Fibroblast of lung (primary cell): ENCODE data around the gene LRIF1. TPM values are rescaled to one million over a fixed set of nuclear protein-coding genes. Genes with fewer than 3 reads are reported as not detected.

Experiments used
- DNase-seq, 2 donors: peaks; one replicate each; pipeline versions ENCODE4 v3.0.0 to v3.0.0-alpha.2; 2010; ENCODE audit warnings: low read depth in 2 of 2
- H2AFZ ChIP-seq: 2 replicates; pipeline ENCODE4 v1.5.1; 2012; ENCODE audit warnings: low read length, control low read depth, inconsistent platforms
- H3K27ac ChIP-seq: 2 replicates; pipeline ENCODE4 v1.5.1; 2011; ENCODE audit warnings: low read length, control low read depth; ENCODE audit not compliant: insufficient read depth
- H3K27me3 ChIP-seq: 2 replicates; pipeline ENCODE4 v1.5.1; 2011; ENCODE audit warnings: mild to moderate bottlenecking, low read length; ENCODE audit not compliant: control insufficient read depth, insufficient read depth
- H3K36me3 ChIP-seq: 2 replicates; pipeline ENCODE4 v1.5.1; 2011; ENCODE audit warnings: low read length; ENCODE audit not compliant: control insufficient read depth, insufficient read depth
- H3K4me1 ChIP-seq: 2 replicates; pipeline ENCODE4 v1.5.1; 2011; ENCODE audit warnings: low read length; ENCODE audit not compliant: control insufficient read depth, insufficient read depth; ENCODE audit errors: extremely low read depth
- H3K4me2 ChIP-seq: 2 replicates; pipeline ENCODE4 v1.5.1; 2011; ENCODE audit warnings: low read length, control low read depth; ENCODE audit not compliant: insufficient read depth; ENCODE audit errors: extremely low read depth
- H3K4me3 ChIP-seq, 4 experiments: fragments of 200-600 bp in 1 of 4; sonication (generic) in 1 of 4; replicated peaks in 1 of 4; 2 replicates each; pipeline ENCODE4 v1.5.1; 2011 to 2016; ENCODE audit warnings: low read length in 4 of 4, low read depth in 3 of 4, mild to moderate bottlenecking in 3 of 4, control low read depth in 2 of 4, inconsistent platforms in 1 of 4, mixed read lengths in 1 of 4; ENCODE audit not compliant: insufficient read depth in 1 of 4; ENCODE audit errors: control extremely low read depth in 1 of 4
- H3K79me2 ChIP-seq: 2 replicates; pipeline ENCODE4 v1.5.1; 2012; ENCODE audit warnings: mild to moderate bottlenecking, low read length, inconsistent platforms; ENCODE audit not compliant: control insufficient read depth, insufficient read depth
- H3K9ac ChIP-seq: 2 replicates; pipeline ENCODE4 v1.5.1; 2011; ENCODE audit warnings: mild to moderate bottlenecking, low read length, control low read depth; ENCODE audit not compliant: insufficient read depth
- H3K9me3 ChIP-seq: 2 replicates; pipeline ENCODE4 v1.5.1; 2012; ENCODE audit warnings: low read depth, low read length; ENCODE audit not compliant: control insufficient read depth, insufficient read depth
- H4K20me1 ChIP-seq: 2 replicates; pipeline ENCODE4 v1.5.1; 2011; ENCODE audit warnings: low read length; ENCODE audit not compliant: control insufficient read depth, insufficient read depth; ENCODE audit errors: extremely low read depth
- CTCF ChIP-seq, 2 donors: IDR thresholded peaks in 1 of 2; conservative IDR thresholded peaks in 1 of 2; 1 replicate in 1 of 2; 2 replicates in 1 of 2; pipeline ENCODE4 v1.5.1; 2011 to 2012; ENCODE audit warnings: low read length in 2 of 2, control low read depth in 1 of 2, inconsistent platforms in 1 of 2, low read depth in 1 of 2, mild to moderate bottlenecking in 1 of 2
- EZH2 ChIP-seq: IDR thresholded peaks from 2 replicates; pipeline ENCODE4 v1.5.1; 2012; ENCODE audit warnings: low read length, control low read depth, mild to moderate bottlenecking; ENCODE audit errors: missing control alignments
- polyA plus RNA-seq, 2 donors: library from polyadenylated mRNA; depleted of rRNA in 1 of 2; stranded (reverse) in 1 of 2; unstranded in 1 of 2; fragments of >200 nt; gene quantifications; 2 replicates each; pipeline ENCODE4 v1.2.1, GENCODE V29; 2011 to 2012; ENCODE audit warnings: missing spikeins in 1 of 2
- total RNA-seq: library from RNA; depleted of rRNA; stranded (reverse); fragments of >200 nt; gene quantifications from 2 replicates; pipeline ENCODE4 v1.2.1, GENCODE V29; 2014

Gene LRIF1
- total and polyA plus RNA-seq, 2 donors (not counting 1 experiment from before 2014, with no cell fraction given) = 11.9 to 17.2 TPM

GRCh38 chr1:110915804-110916203 lies 47.9 kb downstream of the LRIF1 start:
- TF ChIP-seq CTCF (conservative IDR thresholded peaks at IDR 0.05 in 1 of 2, IDR thresholded peaks at IDR 0.05 in 1 of 2; ENCODE audit: low read depth in 1 of 2, low read length in 2 of 2) = no peak
- H3K4me1 ChIP-seq = no peaks in the 10 kb centered on the region
- no peak overlapping the region for H2AFZ ChIP-seq
- no peaks in the 10 kb centered on the region for H3K27me3 ChIP-seq
- no peak overlapping the region for H3K4me2 ChIP-seq
- no peaks in the 10 kb centered on the region for H3K79me2 ChIP-seq
- no peaks in the 10 kb centered on the region for H3K9me3 ChIP-seq
- no peak overlapping the region for H3K27ac ChIP-seq
- no peak for DNase-seq
- H4K20me1 ChIP-seq = no peaks in the 10 kb centered on the region
- no peak overlapping the region for H3K4me3 ChIP-seq
- H3K9ac ChIP-seq = no peak overlapping the region
- no peaks in the 10 kb centered on the region for H3K36me3 ChIP-seq

- Histone ChIP-seq H3K9ac (no peak overlapping the region), H3K27me3 (no peaks in the 10 kb centered on the region), H4K20me1 (no peaks in the 10 kb centered on the region), H3K36me3 (no peaks in the 10 kb centered on the region), H3K4me3 (no peak overlapping the region), H2AFZ (no peak overlapping the region), H3K27ac (no peak overlapping the region), H3K4me2 (no peak overlapping the region), H3K79me2 (no peaks in the 10 kb centered on the region), H3K4me1 (no peaks in the 10 kb centered on the region), H3K9me3 (no peaks in the 10 kb centered on the region)
- DNase-seq = no peak
- no peak for TF ChIP-seq CTCF (conservative IDR thresholded peaks at IDR 0.05 in 1 of 2, IDR thresholded peaks at IDR 0.05 in 1 of 2; ENCODE audit: low read depth in 1 of 2, low read length in 2 of 2)
- no peak for TF ChIP-seq EZH2
These were observed 49.0 kb downstream of the LRIF1 start for GRCh38 chr1:110914676-110915075.

GRCh38 chr1:110912784-110913183 lies 50.9 kb downstream of the LRIF1 start:
- no peak for TF ChIP-seq EZH2
- no peak for TF ChIP-seq CTCF (conservative IDR thresholded peaks at IDR 0.05 in 1 of 2, IDR thresholded peaks at IDR 0.05 in 1 of 2; ENCODE audit: low read depth in 1 of 2, low read length in 2 of 2)
- H4K20me1 ChIP-seq = no peaks in the 10 kb centered on the region
- no peak for DNase-seq
- no peak overlapping the region for H2AFZ ChIP-seq
- H3K27ac ChIP-seq = no peak overlapping the region
- H3K4me2 ChIP-seq = no peak overlapping the region
- no peaks in the 10 kb centered on the region for H3K79me2 ChIP-seq
- H3K9ac ChIP-seq = no peak overlapping the region
- H3K36me3 ChIP-seq = no peaks in the 10 kb centered on the region
- no peak overlapping the region for H3K4me3 ChIP-seq
- no peaks in the 10 kb centered on the region for H3K9me3 ChIP-seq
- H3K27me3 ChIP-seq = no peaks in the 10 kb centered on the region
- H3K4me1 ChIP-seq = no peaks in the 10 kb centered on the region
